Astrocyte (in vitro differentiated cells and primary cell): ENCODE measurements around the gene MBP. TPM values are rescaled to one million over a fixed set of nuclear protein-coding genes. Genes with fewer than 3 reads are reported as not detected.

Source experiments
- DNase-seq: peaks from one replicate; pipeline ENCODE4 v3.0.0-alpha.2; 2010; ENCODE audit warnings: low read depth
- FAIRE-seq: peaks from 2 replicates; lab custom pipeline; 2011; peaks lifted over from hg19 to GRCh38; lab: Jason Lieb, UNC
- H2AFZ ChIP-seq: 2 replicates; pipeline ENCODE4 v1.6.0; 2012; ENCODE audit warnings: low read depth, low read length, inconsistent platforms
- H3K27ac ChIP-seq: 2 replicates; pipeline ENCODE4 v1.5.1; 2011; ENCODE audit warnings: low read depth, low read length, inconsistent platforms
- H3K27me3 ChIP-seq: 2 replicates; pipeline ENCODE4 v1.6.0; 2011; ENCODE audit warnings: low read length, inconsistent platforms; ENCODE audit not compliant: insufficient read depth
- H3K36me3 ChIP-seq: 2 replicates; pipeline ENCODE4 v1.5.1; 2011; ENCODE audit warnings: low read length, inconsistent platforms; ENCODE audit not compliant: insufficient read depth
- H3K4me1 ChIP-seq: 2 replicates; pipeline ENCODE4 v1.5.1; 2011; ENCODE audit warnings: low read length, inconsistent platforms; ENCODE audit not compliant: insufficient read depth
- H3K4me2 ChIP-seq: 2 replicates; pipeline ENCODE4 v1.6.0; 2012; ENCODE audit warnings: low read length, inconsistent platforms
- H3K4me3 ChIP-seq: 2 replicates; pipeline ENCODE4 v1.5.1; 2011; ENCODE audit warnings: low read depth, mild to moderate bottlenecking, low read length, inconsistent platforms; ENCODE audit not compliant: insufficient read depth
- H3K79me2 ChIP-seq: 2 replicates; pipeline ENCODE4 v1.6.0; 2012; ENCODE audit warnings: mild to moderate bottlenecking, low read length, inconsistent platforms; ENCODE audit not compliant: insufficient read depth
- H3K9ac ChIP-seq: 2 replicates; pipeline ENCODE4 v1.6.0; 2012; ENCODE audit warnings: mild to moderate bottlenecking, low read length, inconsistent platforms
- H3K9me3 ChIP-seq: 2 replicates; pipeline ENCODE4 v1.5.1; 2012; ENCODE audit warnings: low read depth, mild to moderate bottlenecking, low read length, inconsistent platforms; ENCODE audit not compliant: insufficient read depth
- H4K20me1 ChIP-seq: 2 replicates; pipeline ENCODE4 v1.6.0; 2012; ENCODE audit warnings: low read length, inconsistent platforms; ENCODE audit not compliant: insufficient read depth
- H3K27ac Mint-ChIP-seq: one replicate; pipeline ENCODE4 v1.8.0; 2021; ENCODE audit warnings: mild to moderate bottlenecking, mixed read lengths; ENCODE audit not compliant: unreplicated experiment
- H3K27me3 Mint-ChIP-seq: one replicate; pipeline ENCODE4 v1.8.0; 2021; ENCODE audit warnings: low read depth, mixed read lengths; ENCODE audit not compliant: unreplicated experiment
- H3K36me3 Mint-ChIP-seq: one replicate; pipeline ENCODE4 v1.8.0; 2021; ENCODE audit warnings: low read depth, mixed read lengths; ENCODE audit not compliant: unreplicated experiment
- H3K4me1 Mint-ChIP-seq: one replicate; pipeline ENCODE4 v1.8.0; 2021; ENCODE audit warnings: low read depth, mixed read lengths; ENCODE audit not compliant: unreplicated experiment
- H3K4me3 Mint-ChIP-seq: one replicate; pipeline ENCODE4 v1.8.0; 2021; ENCODE audit warnings: mild to moderate bottlenecking, moderate library complexity, mixed read lengths; ENCODE audit not compliant: unreplicated experiment
- H3K9me3 Mint-ChIP-seq: one replicate; pipeline ENCODE4 v1.8.0; 2021; ENCODE audit warnings: mild to moderate bottlenecking, mixed read lengths; ENCODE audit not compliant: unreplicated experiment
- EZH2 ChIP-seq: IDR thresholded peaks from 2 replicates; pipeline ENCODE4 v1.6.1; 2012; ENCODE audit warnings: mild to moderate bottlenecking, low read length, inconsistent platforms; ENCODE audit not compliant: insufficient read depth
- total RNA-seq: library from RNA; stranded (reverse); gene quantifications from 2 replicates; pipeline ENCODE4 v1.2.1, GENCODE V29; 2021
- TF ChIP-seq, protein P1 (sequence below): IDR thresholded peaks from 2 replicates; pipeline ENCODE4 v1.5.1; 2011; ENCODE audit warnings: low read depth, mild to moderate bottlenecking, inconsistent platforms, low read length, moderate library complexity; ENCODE audit not compliant: insufficient read depth

Gene MBP
- total RNA-seq, 1 donor from 2014 or later = 11.4 TPM

DNA sequence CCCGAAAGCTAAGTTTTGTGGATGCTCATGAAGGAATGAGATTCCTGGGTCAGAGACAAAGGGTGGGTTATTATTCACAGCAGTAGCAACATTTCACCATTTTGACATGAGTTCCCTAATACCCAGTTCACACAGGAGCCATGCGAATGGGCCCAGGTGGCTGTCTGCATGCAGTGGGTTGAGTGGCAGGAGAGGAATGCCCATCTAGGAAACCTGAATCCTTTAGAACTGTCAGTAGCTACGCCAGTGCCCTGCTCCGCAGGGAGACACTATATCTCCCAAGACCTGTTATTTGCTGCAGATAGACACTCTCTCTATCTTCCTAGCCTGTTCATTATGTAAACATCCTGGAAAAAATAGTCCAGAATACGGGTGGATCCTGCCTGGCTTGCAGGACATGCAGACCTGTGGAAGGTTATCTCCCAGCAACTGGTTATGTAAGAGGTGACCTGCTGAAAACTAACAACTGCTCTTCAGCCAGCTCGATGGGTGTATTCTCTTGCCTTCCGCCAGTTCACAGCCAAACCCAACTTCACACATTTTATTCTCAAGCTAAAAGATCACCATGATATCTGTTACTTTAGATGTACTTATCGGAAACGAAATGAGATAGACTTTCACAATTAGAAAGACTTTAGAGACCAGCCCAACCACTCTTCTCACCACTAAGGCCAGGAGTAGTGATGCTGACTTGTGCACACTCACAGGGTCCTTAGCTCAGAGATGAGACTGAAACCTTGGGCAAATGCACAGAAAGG lies 59.1 kb downstream of the MBP start:
- Mint-ChIP-seq H3K27me3 (no peaks in the 10 kb centered on the region), H3K9me3 (peaks cover 3% of the 10 kb centered on the region), H3K27ac (no peak overlapping the region), H3K36me3 (no peaks in the 10 kb centered on the region), H3K4me3 (no peak overlapping the region), H3K4me1 (peaks cover 30% of the 10 kb centered on the region)
- Histone ChIP-seq H4K20me1 (no peaks in the 10 kb centered on the region), H3K9ac (no peak overlapping the region), H3K9me3 (no peaks in the 10 kb centered on the region), H3K4me2 (no peak overlapping the region), H3K36me3 (no peaks in the 10 kb centered on the region), H3K4me3 (no peak overlapping the region), H3K79me2 (peaks cover 3% of the 10 kb centered on the region), H2AFZ (no peak overlapping the region), H3K27me3 (no peaks in the 10 kb centered on the region), H3K27ac (no peak overlapping the region), H3K4me1 (peaks cover 28% of the 10 kb centered on the region)
- TF ChIP-seq, protein P1, sequence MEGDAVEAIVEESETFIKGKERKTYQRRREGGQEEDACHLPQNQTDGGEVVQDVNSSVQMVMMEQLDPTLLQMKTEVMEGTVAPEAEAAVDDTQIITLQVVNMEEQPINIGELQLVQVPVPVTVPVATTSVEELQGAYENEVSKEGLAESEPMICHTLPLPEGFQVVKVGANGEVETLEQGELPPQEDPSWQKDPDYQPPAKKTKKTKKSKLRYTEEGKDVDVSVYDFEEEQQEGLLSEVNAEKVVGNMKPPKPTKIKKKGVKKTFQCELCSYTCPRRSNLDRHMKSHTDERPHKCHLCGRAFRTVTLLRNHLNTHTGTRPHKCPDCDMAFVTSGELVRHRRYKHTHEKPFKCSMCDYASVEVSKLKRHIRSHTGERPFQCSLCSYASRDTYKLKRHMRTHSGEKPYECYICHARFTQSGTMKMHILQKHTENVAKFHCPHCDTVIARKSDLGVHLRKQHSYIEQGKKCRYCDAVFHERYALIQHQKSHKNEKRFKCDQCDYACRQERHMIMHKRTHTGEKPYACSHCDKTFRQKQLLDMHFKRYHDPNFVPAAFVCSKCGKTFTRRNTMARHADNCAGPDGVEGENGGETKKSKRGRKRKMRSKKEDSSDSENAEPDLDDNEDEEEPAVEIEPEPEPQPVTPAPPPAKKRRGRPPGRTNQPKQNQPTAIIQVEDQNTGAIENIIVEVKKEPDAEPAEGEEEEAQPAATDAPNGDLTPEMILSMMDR = no peak
- no peak for TF ChIP-seq EZH2
- DNase-seq (no peak), FAIRE-seq (no peak)

DNA sequence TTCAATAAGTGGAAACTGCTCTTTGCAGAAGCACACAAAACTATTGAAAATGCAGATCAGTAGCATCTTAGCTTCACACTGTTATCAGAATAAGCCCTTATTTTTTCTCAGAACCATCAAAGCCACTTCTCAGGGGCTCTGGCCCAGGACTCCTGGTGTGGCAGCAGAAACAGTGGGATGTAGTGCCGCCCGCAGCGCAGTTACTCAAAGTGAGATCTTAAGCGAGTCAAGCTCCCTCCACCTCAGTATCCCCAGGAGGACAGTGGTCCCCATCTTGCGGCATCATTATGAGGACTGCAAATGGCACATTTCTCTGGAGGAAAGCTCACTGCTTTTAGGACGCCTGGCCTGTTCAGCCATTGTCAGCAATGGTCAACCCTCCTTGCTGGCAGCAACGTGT lies 60.0 kb downstream of the MBP start:
- peak overlapping the region; percentile 91 for H3K27ac ChIP-seq
- Mint-ChIP-seq H3K27me3 (no peaks in the 10 kb centered on the region), H3K4me3 (no peak overlapping the region), H3K4me1 (peaks cover 36% of the 10 kb centered on the region), H3K9me3 (peaks cover 3% of the 10 kb centered on the region), H3K27ac (peak overlapping the region; percentile 94), H3K36me3 (no peaks in the 10 kb centered on the region)
- H3K9me3 ChIP-seq = no peaks in the 10 kb centered on the region
- H3K27me3 ChIP-seq = no peaks in the 10 kb centered on the region
- DNase-seq (no peak), FAIRE-seq (no peak)
- peak overlapping the region; percentile 65 for H3K4me2 ChIP-seq
- H3K36me3 ChIP-seq = no peaks in the 10 kb centered on the region
- peaks cover 32% of the 10 kb centered on the region for H3K4me1 ChIP-seq
- H4K20me1 ChIP-seq = no peaks in the 10 kb centered on the region
- peak overlapping the region; percentile 70 for H3K9ac ChIP-seq
- TF ChIP-seq EZH2 = no peak
- TF ChIP-seq, protein P1 = no peak
- H3K79me2 ChIP-seq = peaks cover 3% of the 10 kb centered on the region
- H2AFZ ChIP-seq = no peak overlapping the region
- H3K4me3 ChIP-seq = no peak overlapping the region

DNA sequence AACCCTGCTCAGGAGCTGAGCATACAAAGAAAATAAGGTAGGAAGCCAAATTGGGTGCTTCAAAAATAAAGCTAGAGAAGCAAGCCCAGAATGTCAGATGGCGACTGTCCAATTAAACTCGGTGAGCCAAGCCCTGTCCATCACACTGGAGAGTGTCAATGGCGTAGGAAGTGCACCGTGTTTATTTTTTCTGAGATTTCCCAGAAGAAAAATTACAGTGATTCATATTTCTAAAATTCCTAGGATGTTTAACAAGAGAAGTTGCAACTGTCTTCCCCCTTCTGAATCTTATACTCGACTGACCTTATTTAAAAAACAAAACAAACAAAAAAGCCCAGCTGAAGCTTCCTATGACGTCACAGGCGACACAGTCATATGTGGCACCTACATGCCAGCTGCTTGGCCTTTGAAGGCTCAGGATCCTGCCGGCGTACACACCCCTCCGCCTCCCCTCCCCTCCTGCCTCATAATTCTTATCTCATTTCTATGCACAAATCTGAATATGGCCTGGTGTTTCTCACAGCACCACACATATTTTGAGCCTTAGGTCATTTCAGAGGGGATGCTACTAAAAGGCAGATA lies 60.8 kb downstream of the MBP start:
- Histone ChIP-seq H2AFZ (no peak overlapping the region), H3K79me2 (peaks cover 3% of the 10 kb centered on the region)
- FAIRE-seq = peak; percentile 52

More for the DNA sequence above, 60.8 kb downstream of the MBP start:
- Mint-ChIP-seq H3K36me3 (no peaks in the 10 kb centered on the region), H3K27ac (peak overlapping the region; percentile 94), H3K4me3 (no peak overlapping the region), H3K27me3 (no peaks in the 10 kb centered on the region), H3K9me3 (peaks cover 3% of the 10 kb centered on the region), H3K4me1 (peaks cover 44% of the 10 kb centered on the region)
- Histone ChIP-seq H4K20me1 (no peaks in the 10 kb centered on the region), H3K27ac (peak overlapping the region; percentile 91), H3K9me3 (no peaks in the 10 kb centered on the region), H3K27me3 (no peaks in the 10 kb centered on the region), H3K4me1 (peaks cover 40% of the 10 kb centered on the region), H3K4me3 (no peak overlapping the region), H3K9ac (peak overlapping the region; percentile 70), H3K36me3 (no peaks in the 10 kb centered on the region), H3K4me2 (peak overlapping the region; percentile 65)
- peak; percentile 96 for DNase-seq
- TF ChIP-seq, protein P1 = no peak
- TF ChIP-seq EZH2 = no peak
